HCT116 (cell line): ENCODE data around the gene ASB9. TPM values are rescaled to one million over a fixed set of nuclear protein-coding genes. Genes with fewer than 3 reads are reported as not detected.

ENCODE experiments used
- ATAC-seq: fragments of 200-7000 bp; cut with Tn5 transposase; 2 replicates; pipeline ENCODE4 v1.9.1; 2020; ENCODE audit warnings: mild to moderate bottlenecking, moderate library complexity
- BruUV-seq: library from RNA; stranded (reverse); fragments of 400-500 nt; replicated peaks from 2 replicates; lab custom pipeline; 2021; lab: Mats Ljungman, UMichigan
- CTCF ChIA-PET: fragments of 300-600 bp; sonication (Branson Sonifier 250); formaldehyde crosslinking; loops from one replicate; lab custom pipeline; 2021; ENCODE audit warnings: antibody characterized with exemption; lab: Charles Lee
- POLR2A ChIA-PET: fragments of 300-600, 350-600 bp; sonication (Branson Sonifier 250); formaldehyde crosslinking; loops from one replicate; lab custom pipeline; 2021; ENCODE audit warnings: antibody characterized with exemption; lab: Charles Lee
- RAD21 ChIA-PET, 2 experiments: fragments of 300-600 bp; sonication (Branson Sonifier 250); formaldehyde crosslinking; loops; one replicate each; lab custom pipeline; 2023; ENCODE audit warnings: low total read pairs in 2 of 2; ENCODE audit not compliant: uncharacterized antibody in 2 of 2, unreplicated experiment in 2 of 2, low non-redundant PET in 1 of 2; lab: Charles Lee
- DNase-seq: peaks from one replicate; pipeline ENCODE4 v3.0.0-alpha.2; 2010; ENCODE audit warnings: low read depth, low spot score
- H2AFZ ChIP-seq: fragments of 200-600 bp; shearing (Covaris generic), sonication (generic); 2 replicates; pipeline ENCODE4 v1.6.1; 2017; ENCODE audit warnings: low read depth, mixed run types, mixed read lengths, antibody characterized with exemption, low read length; ENCODE audit not compliant: poor library complexity, severe bottlenecking
- H3K27ac ChIP-seq: 2 replicates; pipeline ENCODE4 v1.5.1; 2012; ENCODE audit warnings: low read depth, low read length
- H3K27me3 ChIP-seq: fragments of 200-600 bp; sonication (generic); 2 replicates; pipeline ENCODE4 v1.6.1; 2016; ENCODE audit warnings: mixed run types, low read length, mixed read lengths; ENCODE audit not compliant: insufficient read depth
- H3K36me3 ChIP-seq, 2 experiments: fragments of 200-500 bp in 1 of 2; fragments of 200-600 bp in 1 of 2; sonication (Bioruptor generic) in 1 of 2; sonication (generic) in 1 of 2; 2 replicates each; pipeline versions ENCODE4 v1.5.1 to v1.6.1; 2014 to 2016; ENCODE audit warnings: low read length in 2 of 2, inconsistent platforms in 1 of 2, mixed read lengths in 1 of 2, mixed run types in 1 of 2; ENCODE audit not compliant: insufficient read depth in 2 of 2, control insufficient read depth in 1 of 2
- H3K4me1 ChIP-seq, 2 experiments: fragments of 200-600 bp in 1 of 2; sonication (generic) in 1 of 2; 2 replicates each; pipeline versions ENCODE4 v1.5.1 to v1.6.1; 2012 to 2017; ENCODE audit warnings: low read length in 2 of 2, inconsistent platforms in 1 of 2, mild to moderate bottlenecking in 1 of 2, mixed read lengths in 1 of 2, mixed run types in 1 of 2, moderate library complexity in 1 of 2; ENCODE audit not compliant: insufficient read depth in 2 of 2, control insufficient read depth in 1 of 2
- H3K4me2 ChIP-seq: fragments of 200-600 bp; sonication (generic); 2 replicates; pipeline ENCODE4 v1.6.1; 2017; ENCODE audit warnings: mixed run types, low read length, mixed read lengths
- H3K4me3 ChIP-seq, 2 experiments: fragments of 200-600 bp in 1 of 2; sonication (generic) in 1 of 2; replicated peaks in 1 of 2; 2 replicates each; pipeline ENCODE4 v1.5.1; 2011 to 2016; ENCODE audit warnings: low read length in 2 of 2, control low read depth in 1 of 2, low read depth in 1 of 2, mild to moderate bottlenecking in 1 of 2, mixed read lengths in 1 of 2, mixed run types in 1 of 2
- H3K79me2 ChIP-seq: fragments of 200-600 bp; sonication (generic); 2 replicates; pipeline ENCODE4 v1.6.1; 2017; ENCODE audit warnings: mild to moderate bottlenecking, mixed run types, low read length, moderate library complexity, mixed read lengths; ENCODE audit not compliant: insufficient read depth
- H3K9ac ChIP-seq: fragments of 200-600 bp; sonication (generic); 2 replicates; pipeline ENCODE4 v1.6.1; 2016; ENCODE audit warnings: low read length, mixed read lengths
- H3K9me2 ChIP-seq: fragments of 200-600 bp; sonication (generic), shearing (Covaris generic); 2 replicates; pipeline ENCODE4 v1.6.1; 2017; ENCODE audit warnings: mixed run types, mild to moderate bottlenecking, moderate library complexity; ENCODE audit not compliant: insufficient read depth
- H3K9me3 ChIP-seq, 2 experiments: fragments of 200-500 bp in 1 of 2; fragments of 200-600 bp in 1 of 2; sonication (Bioruptor generic) in 1 of 2; sonication (generic) in 1 of 2; 2 replicates each; pipeline ENCODE4 v1.6.1; 2014 to 2017; ENCODE audit warnings: low read length in 2 of 2, mixed read lengths in 2 of 2, inconsistent platforms in 1 of 2, low read depth in 1 of 2, mild to moderate bottlenecking in 1 of 2, mixed run types in 1 of 2, moderate library complexity in 1 of 2; ENCODE audit not compliant: control insufficient read depth in 1 of 2, insufficient read depth in 1 of 2
- H4K20me1 ChIP-seq: fragments of 200-600 bp; sonication (generic), shearing (Covaris generic); 2 replicates; pipeline ENCODE4 v1.6.1; 2017; ENCODE audit warnings: mixed run types, mild to moderate bottlenecking, moderate library complexity; ENCODE audit not compliant: insufficient read depth
- ATF3 ChIP-seq: IDR thresholded peaks from 2 replicates; pipeline ENCODE4 v1.6.1; 2012
- CTCF ChIP-seq, 3 experiments: fragments of 200-600 bp in 1 of 3; sonication (generic) in 1 of 3; IDR thresholded peaks in 2 of 3; conservative IDR thresholded peaks in 1 of 3; 2 replicates each; pipeline ENCODE4 v1.5.1; 2012 to 2017; ENCODE audit warnings: low read depth in 2 of 3, low read length in 2 of 3, antibody characterized with exemption in 1 of 3, borderline replicate concordance in 1 of 3, control low read depth in 1 of 3, mild to moderate bottlenecking in 1 of 3, mixed read lengths in 1 of 3, mixed run types in 1 of 3, moderate library complexity in 1 of 3; ENCODE audit not compliant: insufficient read depth in 1 of 3
- EGR1 ChIP-seq: IDR thresholded peaks from 2 replicates; pipeline ENCODE4 v1.6.1; 2012; ENCODE audit warnings: low read depth
- EZH2 ChIP-seq: fragments of 200-600 bp; sonication (generic); IDR thresholded peaks from 2 replicates; pipeline ENCODE4 v1.6.1; 2017; ENCODE audit warnings: antibody characterized with exemption, mixed run types
- FOSL1 ChIP-seq: IDR thresholded peaks from 2 replicates; pipeline ENCODE4 v1.6.1; 2012; ENCODE audit warnings: low read depth
- JUND ChIP-seq: IDR thresholded peaks from 2 replicates; pipeline ENCODE4 v1.6.1; 2012
- MAX ChIP-seq: IDR thresholded peaks from 2 replicates; pipeline ENCODE4 v1.6.1; 2012
- RAD21 ChIP-seq: IDR thresholded peaks from 2 replicates; pipeline ENCODE4 v1.6.1; 2012; ENCODE audit warnings: low read depth, mild to moderate bottlenecking
- TCF7L2 ChIP-seq: IDR thresholded peaks from 2 replicates; pipeline ENCODE4 v1.7.0; 2011; ENCODE audit warnings: borderline replicate concordance, inconsistent platforms; ENCODE audit not compliant: insufficient read depth, insufficient read length; ENCODE audit errors: extremely low read depth
- ZBTB33 ChIP-seq: IDR thresholded peaks from 2 replicates; pipeline ENCODE4 v1.6.1; 2011; ENCODE audit warnings: mild to moderate bottlenecking, low read length, moderate library complexity; ENCODE audit not compliant: insufficient replicate concordance; ENCODE audit errors: extremely low read depth
- intact Hi-C: fragments of 100-400 bp; cut with micrococcal nuclease; formaldehyde crosslinking; loops from 2 replicates; pipeline ENCODE4 v1.10.0; 2022
- total RNA-seq: library from RNA; stranded (reverse); gene quantifications from one replicate; pipeline ENCODE4 v1.2.1, GENCODE V29; 2021; ENCODE audit not compliant: unreplicated experiment

Gene ASB9
- total RNA-seq, 1 experiment from 2014 or later, result 2.9 TPM

DNA sequence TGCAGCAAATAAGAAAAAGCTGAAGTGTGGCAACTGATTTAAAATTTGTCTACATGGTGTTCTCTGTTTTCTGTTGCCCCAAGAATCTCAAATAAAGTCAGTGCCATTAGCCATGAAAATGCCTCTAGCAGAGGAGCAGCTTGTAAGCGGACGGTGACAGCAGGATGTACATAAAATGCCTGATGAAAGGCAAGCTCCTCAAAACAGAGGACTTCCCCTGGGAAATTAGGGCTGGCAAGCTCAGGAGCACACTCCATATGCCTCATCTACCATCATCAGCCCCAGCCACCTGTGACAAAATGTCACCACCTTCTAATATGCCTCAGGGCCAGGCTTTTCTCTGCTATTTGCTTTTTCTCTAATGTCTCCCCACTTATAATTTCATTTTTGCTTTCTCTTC, 54.5 kb downstream of the ASB9 start:
- BruUV-seq, result no TSS peak
- Histone ChIP-seq H3K4me1 (no peaks in the 10 kb centered on the region), H3K9me3 (no peaks in the 10 kb centered on the region), H2AFZ (no peak overlapping the region), H3K4me2 (no peak overlapping the region), H3K4me3 (no peak overlapping the region), H4K20me1 (no peaks in the 10 kb centered on the region), H3K79me2 (no peaks in the 10 kb centered on the region), H3K36me3 (no peaks in the 10 kb centered on the region), H3K27me3 (no peaks in the 10 kb centered on the region), H3K9ac (no peak overlapping the region), H3K9me2 (no peaks in the 10 kb centered on the region)
- POLR2A ChIA-PET, result no interaction called here
- DNase-seq (no peak), ATAC-seq (no peak)
- intact Hi-C loops, result no loop called here
- CTCF ChIA-PET, result no interaction called here
- RAD21 ChIA-PET, result no interaction called here
- TF ChIP-seq ATF3 (no peak), EGR1 (no peak), MAX (no peak), FOSL1 (no peak), TCF7L2 (no peak)
- TF ChIP-seq, all 23 proteins: peak for 0
- no peak overlapping the region for H3K27ac ChIP-seq

- Histone ChIP-seq H3K9me2 (no peaks in the 10 kb centered on the region), H2AFZ (no peak overlapping the region), H3K4me1 (no peaks in the 10 kb centered on the region), H4K20me1 (no peaks in the 10 kb centered on the region), H3K9ac (no peak overlapping the region), H3K36me3 (no peaks in the 10 kb centered on the region), H3K4me3 (no peak overlapping the region), H3K27me3 (no peaks in the 10 kb centered on the region), H3K4me2 (no peak overlapping the region), H3K79me2 (no peaks in the 10 kb centered on the region), H3K9me3 (no peaks in the 10 kb centered on the region), H3K27ac (no peak overlapping the region)
- DNase-seq, result no peak
- BruUV-seq, result no TSS peak
- ChIA-PET RAD21 (no interaction called here), POLR2A (no interaction called here), CTCF (no interaction called here)
- TF ChIP-seq CTCF (IDR thresholded peaks at IDR 0.05 in 2 of 3, conservative IDR thresholded peaks at IDR 0.05 in 1 of 3; ENCODE audit: borderline replicate concordance in 1 of 3, insufficient read depth in 1 of 3, low read depth in 2 of 3, low read length in 2 of 3), result no peak
- TF ChIP-seq JUND, result no peak
- no peak for TF ChIP-seq EZH2
- no peak for TF ChIP-seq ZBTB33
- TF ChIP-seq EGR1, result no peak
- no peak for TF ChIP-seq RAD21
- ATAC-seq, result no peak
- intact Hi-C loops, result no loop called here
These were observed 55.3 kb downstream of the ASB9 start for GRCh38 chrX:15214588-15214987.
